ENCODE data around the gene TGFBR2.

DNA sequence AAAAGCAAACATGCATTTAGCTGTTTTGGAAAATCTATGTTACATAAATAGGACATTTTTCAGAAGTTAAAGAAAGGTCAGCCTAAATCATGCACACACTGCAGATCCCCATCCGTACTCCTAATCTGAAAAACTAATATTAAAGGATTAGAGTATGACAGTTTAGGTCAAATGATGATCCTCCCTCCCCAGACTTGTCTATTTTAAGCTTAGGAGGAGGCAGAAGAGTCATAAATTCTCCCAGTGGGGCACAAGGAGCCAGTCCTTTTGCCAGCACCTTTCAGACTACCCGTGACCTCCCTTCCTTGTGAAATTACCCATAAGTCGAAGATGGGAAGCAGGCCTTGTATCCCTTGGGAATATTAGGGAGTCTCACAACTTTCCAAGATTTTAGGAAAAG lies 78.0 kb downstream of the TGFBR2 start:
- no peak for TF ChIP-seq CTCF (IDR thresholded peaks at IDR 0.05)
- no peak for TF ChIP-seq RXRA (IDR thresholded peaks at IDR 0.05; ENCODE audit: borderline replicate concordance, low read depth)
- TF ChIP-seq MXI1 (IDR thresholded peaks at IDR 0.05; ENCODE audit: low read depth, low read length) = no peak
- TF ChIP-seq EZH2phosphoT487 (IDR thresholded peaks at IDR 0.05; ENCODE audit: borderline replicate concordance, low read depth) = no peak
- TF ChIP-seq NFIC (IDR thresholded peaks at IDR 0.05; ENCODE audit: borderline replicate concordance) = no peak
- TF ChIP-seq POLR2AphosphoS5 (IDR thresholded peaks at IDR 0.05; ENCODE audit: low read depth, low read length) = no peak
- no peak for TF ChIP-seq FOXM1 (IDR thresholded peaks at IDR 0.05; ENCODE audit: low read depth)
- TF ChIP-seq, protein P1, sequence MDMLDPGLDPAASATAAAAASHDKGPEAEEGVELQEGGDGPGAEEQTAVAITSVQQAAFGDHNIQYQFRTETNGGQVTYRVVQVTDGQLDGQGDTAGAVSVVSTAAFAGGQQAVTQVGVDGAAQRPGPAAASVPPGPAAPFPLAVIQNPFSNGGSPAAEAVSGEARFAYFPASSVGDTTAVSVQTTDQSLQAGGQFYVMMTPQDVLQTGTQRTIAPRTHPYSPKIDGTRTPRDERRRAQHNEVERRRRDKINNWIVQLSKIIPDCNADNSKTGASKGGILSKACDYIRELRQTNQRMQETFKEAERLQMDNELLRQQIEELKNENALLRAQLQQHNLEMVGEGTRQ (IDR thresholded peaks at IDR 0.05; ENCODE audit: borderline replicate concordance, low read depth, low read length) = no peak
- TF ChIP-seq TAF1 (IDR thresholded peaks at IDR 0.05; ENCODE audit: borderline replicate concordance, low read depth, low read length) = no peak
